ENCODE data around the gene SPTBN5. TPM values are rescaled to one million over a fixed set of nuclear protein-coding genes. Genes with fewer than 3 reads are reported as not detected.

The SPTBN5 gene
- total and polyA plus RNA-seq, 10 of the 15 experiments (the other 5 are each of a cell fraction or from before 2014, with no cell fraction given) = under 0.01 to 0.18 (median 0.04) TPM; not detected in 4

DNA sequence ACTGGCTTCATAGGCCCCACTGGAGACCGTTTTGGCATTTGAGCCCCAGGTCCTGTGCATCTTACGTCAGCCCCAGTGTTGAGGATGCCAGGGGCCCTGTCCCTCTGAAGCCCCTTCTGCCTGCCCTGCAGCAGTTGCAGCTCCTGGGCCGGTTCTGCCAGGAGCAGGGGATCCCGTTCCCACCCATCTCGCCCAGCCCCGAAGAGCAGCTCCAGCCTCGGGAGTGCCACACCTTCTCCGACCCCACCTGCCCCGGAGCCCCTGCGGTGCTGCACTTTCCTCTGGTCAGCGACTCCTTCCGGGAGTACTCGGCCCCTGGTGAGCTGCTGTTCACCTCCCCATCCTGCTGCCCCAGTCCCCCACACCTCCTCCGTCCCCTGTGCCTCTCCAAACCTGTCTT, 46.6 kb downstream of the SPTBN5 start:
- Histone ChIP-seq H3K27ac (ENCODE audit: control insufficient read depth, insufficient read depth) (no peak overlapping the region), H3K9me3 (replicated peaks; ENCODE audit: control insufficient read depth, insufficient read depth, low read length) (no peaks in the 10 kb centered on the region), H3K4me1 (ENCODE audit: control insufficient read depth, insufficient read depth, low read length) (no peaks in the 10 kb centered on the region), H2AFZ (ENCODE audit: control insufficient read depth, low read depth, low read length) (no peak overlapping the region), H3K4me2 (ENCODE audit: control insufficient read depth, insufficient read depth) (no peak overlapping the region), H3K36me3 (ENCODE audit: control insufficient read depth in 2 of 2, insufficient read depth in 2 of 2, low read length in 1 of 2) (no peaks in the 10 kb centered on the region; a peak in 1 of 4 replicates), H3K9ac (ENCODE audit: control insufficient read depth, insufficient read depth, low read length) (no peak overlapping the region), H3K79me2 (ENCODE audit: control insufficient read depth, insufficient read depth, low read length) (no peaks in the 10 kb centered on the region), H4K20me1 (ENCODE audit: control insufficient read depth, insufficient read depth) (no peaks in the 10 kb centered on the region; the same call in 1 of the 2 replicates), H3K27me3 (replicated peaks in 1 of 2; ENCODE audit: control insufficient read depth in 2 of 2, insufficient read depth in 2 of 2, low read length in 1 of 2) (no peaks in the 10 kb centered on the region), H3K4me3 (no peak overlapping the region)
- ChIA-PET RAD21 (ENCODE audit: unreplicated experiment) (no interaction called here), SMC1A (ENCODE audit: uncharacterized antibody, unreplicated experiment) (interaction anchor here (1.0 kb wide), 1 partner anchor 237 kb away, joined by 3 read pairs; no protein-coding TSS in a partner anchor), CTCF (interaction anchor here (1.0 to 1.2 kb wide), 2 partner anchors 56 to 57 kb away, joined by 3 read pairs; no protein-coding TSS in a partner anchor), POLR2A (interaction anchor here (1.3 kb wide), 1 partner anchor 9 kb away, joined by 4 read pairs; no protein-coding TSS in a partner anchor)
- no TSS peak for BruUV-seq (replicated peaks)
- no peak for DNase-seq (ENCODE audit: low read depth, low spot score)
- no peak for FAIRE-seq
- ATAC-seq = no peak
- WGBS (ENCODE audit: insufficient coverage, insufficient replicate concordance, low lambda C conversion rate, missing lambda C conversion rate) = 90% methylated on average over 14 of the region's 14 CpGs
- TF ChIP-seq, protein P1, sequence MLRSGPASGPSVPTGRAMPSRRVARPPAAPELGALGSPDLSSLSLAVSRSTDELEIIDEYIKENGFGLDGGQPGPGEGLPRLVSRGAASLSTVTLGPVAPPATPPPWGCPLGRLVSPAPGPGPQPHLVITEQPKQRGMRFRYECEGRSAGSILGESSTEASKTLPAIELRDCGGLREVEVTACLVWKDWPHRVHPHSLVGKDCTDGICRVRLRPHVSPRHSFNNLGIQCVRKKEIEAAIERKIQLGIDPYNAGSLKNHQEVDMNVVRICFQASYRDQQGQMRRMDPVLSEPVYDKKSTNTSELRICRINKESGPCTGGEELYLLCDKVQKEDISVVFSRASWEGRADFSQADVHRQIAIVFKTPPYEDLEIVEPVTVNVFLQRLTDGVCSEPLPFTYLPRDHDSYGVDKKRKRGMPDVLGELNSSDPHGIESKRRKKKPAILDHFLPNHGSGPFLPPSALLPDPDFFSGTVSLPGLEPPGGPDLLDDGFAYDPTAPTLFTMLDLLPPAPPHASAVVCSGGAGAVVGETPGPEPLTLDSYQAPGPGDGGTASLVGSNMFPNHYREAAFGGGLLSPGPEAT (IDR thresholded peaks at IDR 0.05; ENCODE audit: low read depth) = no peak
- TF ChIP-seq, protein P2, sequence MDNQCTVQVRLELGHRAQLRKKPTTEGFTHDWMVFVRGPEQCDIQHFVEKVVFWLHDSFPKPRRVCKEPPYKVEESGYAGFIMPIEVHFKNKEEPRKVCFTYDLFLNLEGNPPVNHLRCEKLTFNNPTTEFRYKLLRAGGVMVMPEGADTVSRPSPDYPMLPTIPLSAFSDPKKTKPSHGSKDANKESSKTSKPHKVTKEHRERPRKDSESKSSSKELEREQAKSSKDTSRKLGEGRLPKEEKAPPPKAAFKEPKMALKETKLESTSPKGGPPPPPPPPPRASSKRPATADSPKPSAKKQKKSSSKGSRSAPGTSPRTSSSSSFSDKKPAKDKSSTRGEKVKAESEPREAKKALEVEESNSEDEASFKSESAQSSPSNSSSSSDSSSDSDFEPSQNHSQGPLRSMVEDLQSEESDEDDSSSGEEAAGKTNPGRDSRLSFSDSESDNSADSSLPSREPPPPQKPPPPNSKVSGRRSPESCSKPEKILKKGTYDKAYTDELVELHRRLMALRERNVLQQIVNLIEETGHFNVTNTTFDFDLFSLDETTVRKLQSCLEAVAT (IDR thresholded peaks at IDR 0.05) = no peak
- TF ChIP-seq RCOR1 (conservative IDR thresholded peaks at IDR 0.05; ENCODE audit: low read depth, low read length) (no peak), ZZZ3 (IDR thresholded peaks at IDR 0.05; ENCODE audit: control insufficient read depth, insufficient read length, low read depth) (no peak), EP300 (IDR thresholded peaks at IDR 0.05; ENCODE audit: borderline replicate concordance in 1 of 2, control insufficient read depth in 1 of 2, low read depth in 2 of 2, low read length in 2 of 2) (no peak), SP1 (IDR thresholded peaks at IDR 0.05; ENCODE audit: low read depth, low read length) (no peak), NBN (IDR thresholded peaks at IDR 0.05) (no peak), SUPT20H (IDR thresholded peaks at IDR 0.05; ENCODE audit: borderline replicate concordance, control insufficient read depth, low read depth, low read length) (no peak), ETV6 (conservative IDR thresholded peaks at IDR 0.05 in 1 of 2, IDR thresholded peaks at IDR 0.05 in 1 of 2; ENCODE audit: borderline replicate concordance in 1 of 2, low read depth in 1 of 2) (no peak), HDGF (IDR thresholded peaks at IDR 0.05) (no peak), TBL1XR1 (IDR thresholded peaks at IDR 0.05; ENCODE audit: low read depth, low read length) (no peak), PAX8 (IDR thresholded peaks at IDR 0.05) (no peak), CHD2 (IDR thresholded peaks at IDR 0.05; ENCODE audit: borderline replicate concordance, low read depth, low read length) (no peak), KLF5 (IDR thresholded peaks at IDR 0.05; ENCODE audit: partially characterized antibody) (no peak)
- intact Hi-C loops (cut with micrococcal nuclease; ENCODE audit: unreplicated experiment) (no loop called here), in situ Hi-C loops (cut with MboI) (no loop called here)

Measured in GM12878 (cell line).